ENCODE measurements around the gene KMT2B. TPM values are rescaled to one million over a fixed set of nuclear protein-coding genes. Genes with fewer than 3 reads are reported as not detected.

Gene KMT2B
- total and polyA plus RNA-seq, 9 of the 15 experiments (the other 6 are each of a cell fraction or from before 2014, with no cell fraction given): 0.63 to 43.9 (median 8.1) TPM

DNA sequence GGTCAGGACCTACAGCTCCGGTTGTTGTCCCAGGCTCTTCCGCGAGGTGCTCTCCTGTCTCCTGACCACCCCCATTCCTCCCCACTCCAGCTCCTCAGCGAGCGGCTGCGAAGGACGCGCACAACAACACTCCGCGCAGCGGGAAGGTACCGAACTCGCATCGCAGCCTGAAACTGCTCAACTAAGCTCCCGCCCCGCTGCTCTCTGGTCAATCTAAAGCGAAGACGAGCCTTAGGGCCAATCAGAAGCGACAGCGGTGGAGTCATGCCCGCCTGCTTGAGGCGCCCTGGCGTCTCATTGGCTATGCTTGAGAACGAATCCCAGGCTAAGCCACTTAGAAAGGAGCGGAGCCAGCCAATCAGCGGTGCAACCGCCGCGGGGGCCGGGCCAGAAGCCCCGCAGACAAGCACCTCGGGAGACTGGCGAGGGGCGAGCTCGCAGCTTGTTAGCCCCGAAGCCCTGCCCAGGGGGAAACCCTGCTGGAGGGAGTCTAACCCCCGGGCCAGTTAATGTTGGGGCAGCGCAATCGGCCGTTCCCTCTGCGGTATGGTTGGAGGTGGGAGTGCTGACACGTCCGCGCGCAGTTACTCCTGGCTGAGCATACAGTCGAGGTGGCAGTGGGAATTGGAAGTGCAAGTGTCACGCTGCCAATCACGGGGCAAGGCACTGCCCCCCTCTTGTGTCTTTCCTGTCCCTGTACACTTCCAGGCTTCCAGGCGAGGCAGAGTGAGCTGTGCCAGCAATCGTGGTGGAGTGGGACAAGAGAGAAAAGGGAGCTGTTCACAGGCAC is 15.4 kb upstream of the KMT2B start (continued):
- TF ChIP-seq, protein P1, sequence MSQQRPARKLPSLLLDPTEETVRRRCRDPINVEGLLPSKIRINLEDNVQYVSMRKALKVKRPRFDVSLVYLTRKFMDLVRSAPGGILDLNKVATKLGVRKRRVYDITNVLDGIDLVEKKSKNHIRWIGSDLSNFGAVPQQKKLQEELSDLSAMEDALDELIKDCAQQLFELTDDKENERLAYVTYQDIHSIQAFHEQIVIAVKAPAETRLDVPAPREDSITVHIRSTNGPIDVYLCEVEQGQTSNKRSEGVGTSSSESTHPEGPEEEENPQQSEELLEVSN (IDR thresholded peaks at IDR 0.05; ENCODE audit: borderline replicate concordance in 1 of 2, extremely low read depth in 1 of 2, insufficient read depth in 1 of 2, insufficient read length in 1 of 2, low read depth in 1 of 2, low read length in 1 of 2, poor library complexity in 1 of 2, severe bottlenecking in 1 of 2): peak; percentile 9 to 67
- TF ChIP-seq RBM17 (IDR thresholded peaks at IDR 0.05; ENCODE audit: borderline replicate concordance, low read depth, low read length) (no peak), SP2 (IDR thresholded peaks at IDR 0.05; ENCODE audit: extremely low read depth, low read depth, low read length, poor library complexity, severe bottlenecking) (peak; percentile 95), HDAC2 (IDR thresholded peaks at IDR 0.05) (peak; percentile 31; the same call in 1 of the 2 replicates), CREM (IDR thresholded peaks at IDR 0.05; ENCODE audit: low read depth) (peak; percentile 66), CXXC5 (CRISPR knock-in tag; IDR thresholded peaks at IDR 0.05) (peak; percentile 53; the same call in 1 of the 2 replicates), LEF1 (IDR thresholded peaks at IDR 0.05) (peak; percentile 42; the same call in 1 of the 2 replicates), ZNF23 (CRISPR knock-in tag; IDR thresholded peaks at IDR 0.05) (no peak), RAD51 (IDR thresholded peaks at IDR 0.05; ENCODE audit: borderline replicate concordance, low read depth) (no peak), ZBTB7A (IDR thresholded peaks at IDR 0.05; ENCODE audit: borderline replicate concordance, control insufficient read depth, low read depth, low read length) (peak; percentile 16; the same call in 1 of the 2 replicates), ELF2 (CRISPR knock-in tag; IDR thresholded peaks at IDR 0.05) (no peak), CBFA2T3 (IDR thresholded peaks at IDR 0.05) (no peak), CHD2 (IDR thresholded peaks at IDR 0.05; ENCODE audit: low read depth, low read length) (peak; percentile 92)
- TF ChIP-seq, protein P2, sequence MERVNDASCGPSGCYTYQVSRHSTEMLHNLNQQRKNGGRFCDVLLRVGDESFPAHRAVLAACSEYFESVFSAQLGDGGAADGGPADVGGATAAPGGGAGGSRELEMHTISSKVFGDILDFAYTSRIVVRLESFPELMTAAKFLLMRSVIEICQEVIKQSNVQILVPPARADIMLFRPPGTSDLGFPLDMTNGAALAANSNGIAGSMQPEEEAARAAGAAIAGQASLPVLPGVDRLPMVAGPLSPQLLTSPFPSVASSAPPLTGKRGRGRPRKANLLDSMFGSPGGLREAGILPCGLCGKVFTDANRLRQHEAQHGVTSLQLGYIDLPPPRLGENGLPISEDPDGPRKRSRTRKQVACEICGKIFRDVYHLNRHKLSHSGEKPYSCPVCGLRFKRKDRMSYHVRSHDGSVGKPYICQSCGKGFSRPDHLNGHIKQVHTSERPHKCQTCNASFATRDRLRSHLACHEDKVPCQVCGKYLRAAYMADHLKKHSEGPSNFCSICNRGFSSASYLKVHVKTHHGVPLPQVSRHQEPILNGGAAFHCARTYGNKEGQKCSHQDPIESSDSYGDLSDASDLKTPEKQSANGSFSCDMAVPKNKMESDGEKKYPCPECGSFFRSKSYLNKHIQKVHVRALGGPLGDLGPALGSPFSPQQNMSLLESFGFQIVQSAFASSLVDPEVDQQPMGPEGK (CRISPR knock-in tag; IDR thresholded peaks at IDR 0.05; ENCODE audit: borderline replicate concordance): no peak
- TF ChIP-seq, protein P3, sequence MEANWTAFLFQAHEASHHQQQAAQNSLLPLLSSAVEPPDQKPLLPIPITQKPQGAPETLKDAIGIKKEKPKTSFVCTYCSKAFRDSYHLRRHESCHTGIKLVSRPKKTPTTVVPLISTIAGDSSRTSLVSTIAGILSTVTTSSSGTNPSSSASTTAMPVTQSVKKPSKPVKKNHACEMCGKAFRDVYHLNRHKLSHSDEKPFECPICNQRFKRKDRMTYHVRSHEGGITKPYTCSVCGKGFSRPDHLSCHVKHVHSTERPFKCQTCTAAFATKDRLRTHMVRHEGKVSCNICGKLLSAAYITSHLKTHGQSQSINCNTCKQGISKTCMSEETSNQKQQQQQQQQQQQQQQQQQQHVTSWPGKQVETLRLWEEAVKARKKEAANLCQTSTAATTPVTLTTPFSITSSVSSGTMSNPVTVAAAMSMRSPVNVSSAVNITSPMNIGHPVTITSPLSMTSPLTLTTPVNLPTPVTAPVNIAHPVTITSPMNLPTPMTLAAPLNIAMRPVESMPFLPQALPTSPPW (CRISPR knock-in tag; IDR thresholded peaks at IDR 0.05): peak; percentile 25; the same call in 1 of the 2 replicates
- TF ChIP-seq, protein P4, sequence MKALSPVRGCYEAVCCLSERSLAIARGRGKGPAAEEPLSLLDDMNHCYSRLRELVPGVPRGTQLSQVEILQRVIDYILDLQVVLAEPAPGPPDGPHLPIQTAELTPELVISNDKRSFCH (CRISPR knock-in tag; IDR thresholded peaks at IDR 0.05): no peak
- TF ChIP-seq, protein P4 (tag; IDR thresholded peaks at IDR 0.05): no peak
- TF ChIP-seq, protein P5, sequence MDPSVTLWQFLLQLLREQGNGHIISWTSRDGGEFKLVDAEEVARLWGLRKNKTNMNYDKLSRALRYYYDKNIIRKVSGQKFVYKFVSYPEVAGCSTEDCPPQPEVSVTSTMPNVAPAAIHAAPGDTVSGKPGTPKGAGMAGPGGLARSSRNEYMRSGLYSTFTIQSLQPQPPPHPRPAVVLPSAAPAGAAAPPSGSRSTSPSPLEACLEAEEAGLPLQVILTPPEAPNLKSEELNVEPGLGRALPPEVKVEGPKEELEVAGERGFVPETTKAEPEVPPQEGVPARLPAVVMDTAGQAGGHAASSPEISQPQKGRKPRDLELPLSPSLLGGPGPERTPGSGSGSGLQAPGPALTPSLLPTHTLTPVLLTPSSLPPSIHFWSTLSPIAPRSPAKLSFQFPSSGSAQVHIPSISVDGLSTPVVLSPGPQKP (CRISPR knock-in tag; IDR thresholded peaks at IDR 0.05): no peak
- TF ChIP-seq, protein P6, sequence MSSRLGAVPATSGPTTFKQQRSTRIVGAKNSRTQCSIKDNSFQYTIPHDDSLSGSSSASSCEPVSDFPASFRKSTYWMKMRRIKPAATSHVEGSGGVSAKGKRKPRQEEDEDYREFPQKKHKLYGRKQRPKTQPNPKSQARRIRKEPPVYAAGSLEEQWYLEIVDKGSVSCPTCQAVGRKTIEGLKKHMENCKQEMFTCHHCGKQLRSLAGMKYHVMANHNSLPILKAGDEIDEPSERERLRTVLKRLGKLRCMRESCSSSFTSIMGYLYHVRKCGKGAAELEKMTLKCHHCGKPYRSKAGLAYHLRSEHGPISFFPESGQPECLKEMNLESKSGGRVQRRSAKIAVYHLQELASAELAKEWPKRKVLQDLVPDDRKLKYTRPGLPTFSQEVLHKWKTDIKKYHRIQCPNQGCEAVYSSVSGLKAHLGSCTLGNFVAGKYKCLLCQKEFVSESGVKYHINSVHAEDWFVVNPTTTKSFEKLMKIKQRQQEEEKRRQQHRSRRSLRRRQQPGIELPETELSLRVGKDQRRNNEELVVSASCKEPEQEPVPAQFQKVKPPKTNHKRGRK (tag; IDR thresholded peaks at IDR 0.05): no peak

Measured in K562 (cell line).